IMR-90 (cell line): Measurements from ENCODE around the gene IL34. TPM values are rescaled to one million over a fixed set of nuclear protein-coding genes. Genes with fewer than 3 reads are reported as not detected.
A peak's percentile ranks its signal among the peaks of the same experiment; 100 is the strongest.

Experiments
- ATAC-seq: fragments of 200-7000 bp; cut with Tn5 transposase; 2 replicates; pipeline ENCODE4 v1.9.1; 2020; ENCODE audit warnings: low read depth, mild to moderate bottlenecking, moderate library complexity
- BruUV-seq: library from RNA; stranded (reverse); fragments of 400-500 nt; replicated peaks from 2 replicates; lab custom pipeline; 2021; lab: Mats Ljungman, UMichigan
- CTCF ChIA-PET: fragments of 300-600 bp; formaldehyde crosslinking; extraction: SDS; loops from one replicate; lab custom pipeline; 2021; ENCODE audit warnings: antibody characterized with exemption; lab: Yijun Ruan, JAX
- POLR2A ChIA-PET: fragments of 300-600 bp; sonication (Branson Sonifier 250); formaldehyde crosslinking; loops from one replicate; lab custom pipeline; 2022; ENCODE audit warnings: antibody characterized with exemption; ENCODE audit not compliant: unreplicated experiment; lab: Charles Lee
- DNase-seq: peaks from one replicate; pipeline ENCODE4 v3.0.0; 2013
- H2AFZ ChIP-seq: replicated peaks from 2 replicates; pipeline ENCODE3; 2013; ENCODE audit warnings: low read length, mild to moderate bottlenecking; ENCODE audit not compliant: poor library complexity
- H2AK5ac ChIP-seq: 2 replicates; pipeline ENCODE4 v1.6.1; 2013; ENCODE audit warnings: low read depth, low read length, inconsistent platforms
- H2AK9ac ChIP-seq: replicated peaks from 2 replicates; pipeline ENCODE3; 2013; ENCODE audit warnings: mild to moderate bottlenecking, low read depth, low read length, moderate library complexity; ENCODE audit not compliant: poor library complexity
- H2BK120ac ChIP-seq: 2 replicates; pipeline ENCODE4 v1.6.1; 2013; ENCODE audit warnings: low read depth, low read length, inconsistent platforms
- H2BK15ac ChIP-seq: 3 replicates; pipeline ENCODE4 v1.6.1; 2013; ENCODE audit warnings: low read depth, low read length, inconsistent platforms
- H2BK20ac ChIP-seq: 2 replicates; pipeline ENCODE4 v1.6.1; 2013; ENCODE audit warnings: low read depth, mild to moderate bottlenecking, inconsistent platforms, low read length, moderate library complexity
- H2BK5ac ChIP-seq: 2 replicates; pipeline ENCODE4 v1.6.1; 2013; ENCODE audit warnings: mild to moderate bottlenecking, low read depth, low read length, inconsistent platforms; ENCODE audit not compliant: poor library complexity, severe bottlenecking
- H3K14ac ChIP-seq: replicated peaks from 2 replicates; pipeline ENCODE4 v1.6.1; 2013; ENCODE audit warnings: low read depth, low read length, inconsistent platforms
- H3K18ac ChIP-seq: 2 replicates; pipeline ENCODE4 v1.6.1; 2013; ENCODE audit warnings: low read depth, low read length, control low read depth
- H3K23ac ChIP-seq: 2 replicates; pipeline ENCODE4 v1.6.1; 2013; ENCODE audit warnings: low read depth, low read length, inconsistent platforms
- H3K27ac ChIP-seq: 2 replicates; pipeline ENCODE4 v1.5.1; 2013; ENCODE audit warnings: mild to moderate bottlenecking, control low read depth, low read length; ENCODE audit not compliant: insufficient read depth
- H3K27me3 ChIP-seq: 2 replicates; pipeline ENCODE4 v1.6.1; 2013; ENCODE audit warnings: low read length; ENCODE audit not compliant: control insufficient read depth, insufficient read depth
- H3K36me3 ChIP-seq: 2 replicates; pipeline ENCODE4 v1.6.1; 2013; ENCODE audit warnings: low read length, mixed read lengths; ENCODE audit not compliant: control insufficient read depth, insufficient read depth
- H3K4ac ChIP-seq: 2 replicates; pipeline ENCODE4 v1.6.1; 2013; ENCODE audit warnings: low read depth, low read length, inconsistent platforms
- H3K4me1 ChIP-seq: 2 replicates; pipeline ENCODE4 v1.6.1; 2013; ENCODE audit warnings: low read length, mixed read lengths; ENCODE audit not compliant: control insufficient read depth, insufficient read depth
- H3K4me2 ChIP-seq: 2 replicates; pipeline ENCODE4 v1.6.1; 2013; ENCODE audit warnings: low read depth, mild to moderate bottlenecking, control low read depth, low read length, moderate library complexity
- H3K4me3 ChIP-seq: 2 replicates; pipeline ENCODE4 v1.5.1; 2013; ENCODE audit warnings: low read depth, mild to moderate bottlenecking, control low read depth, low read length, moderate library complexity; ENCODE audit not compliant: insufficient read depth
- H3K56ac ChIP-seq: 2 replicates; pipeline ENCODE4 v1.6.1; 2013; ENCODE audit warnings: low read length, inconsistent platforms; ENCODE audit not compliant: insufficient read depth; ENCODE audit errors: extremely low read depth
- H3K79me1 ChIP-seq, 2 experiments: 2 replicates each; pipeline ENCODE4 v1.6.1; 2013; ENCODE audit warnings: low read length in 2 of 2, inconsistent platforms in 1 of 2, low read depth in 1 of 2
- H3K9ac ChIP-seq: 2 replicates; pipeline ENCODE4 v1.6.1; 2013; ENCODE audit warnings: low read depth, low read length, control low read depth
- H3K9me1 ChIP-seq: 2 replicates; pipeline ENCODE4 v1.6.1; 2013; ENCODE audit warnings: low read length, inconsistent platforms; ENCODE audit not compliant: insufficient read depth
- H3K9me3 ChIP-seq: 2 replicates; pipeline ENCODE4 v1.6.1; 2013; ENCODE audit warnings: low read length; ENCODE audit not compliant: control insufficient read depth, insufficient read depth
- H4K20me1 ChIP-seq: 2 replicates; pipeline ENCODE4 v1.6.1; 2013; ENCODE audit warnings: low read length, inconsistent platforms; ENCODE audit not compliant: insufficient read depth
- H4K5ac ChIP-seq: 2 replicates; pipeline ENCODE4 v1.6.1; 2013; ENCODE audit warnings: mild to moderate bottlenecking, low read depth, low read length, control low read depth
- H4K8ac ChIP-seq, 2 experiments: 2 replicates each; pipeline ENCODE4 v1.6.1; 2013; ENCODE audit warnings: low read depth in 2 of 2, low read length in 2 of 2, control low read depth in 1 of 2, inconsistent platforms in 1 of 2
- H4K91ac ChIP-seq: 2 replicates; pipeline ENCODE4 v1.6.1; 2013; ENCODE audit warnings: low read depth, low read length, inconsistent platforms; ENCODE audit not compliant: insufficient read depth
- BHLHE40 ChIP-seq: fragments of 150-350 bp; IDR thresholded peaks from 2 replicates; pipeline ENCODE4 v1.6.1; 2016; ENCODE audit warnings: mild to moderate bottlenecking, low read depth, low read length
- MAFK ChIP-seq: IDR thresholded peaks from 2 replicates; pipeline ENCODE4 v1.6.1; 2012; ENCODE audit warnings: low read depth, low read length, improper control_type of control experiment
- WGBS, 2 experiments: methylation state at CpG; one replicate each; pipeline versions ENCODE4 v1.1.5 to v1.1.7; 2013; ENCODE audit warnings: missing lambda C conversion rate in 2 of 2; ENCODE audit not compliant: insufficient read length in 1 of 2; ENCODE audit errors: extremely low coverage in 2 of 2; 5-methylcytosine and 5-hydroxymethylcytosine counted together
- dilution Hi-C: fragments of 300-500 bp; cut with HindIII; formaldehyde crosslinking; loops from one replicate; pipeline ENCODE4 v1.14.3; 2018; ENCODE audit warnings: low sequenced_read_pairs; ENCODE audit not compliant: unreplicated experiment
- in situ Hi-C: fragments of 300-500 bp; cut with MboI; formaldehyde crosslinking; loops from 3 replicates; pipeline ENCODE4 v1.14.3; 2019; ENCODE audit warnings: low sequenced_read_pairs, inconsistent platforms, mixed read lengths
- intact Hi-C: fragments of 100-400 bp; cut with micrococcal nuclease; formaldehyde crosslinking; loops from 2 replicates; pipeline ENCODE4 v1.10.0; 2022
- polyA plus RNA-seq, 3 experiments: library from polyadenylated mRNA; depleted of rRNA; stranded (reverse); fragments of >200 nt; gene quantifications; 2 replicates each; pipeline ENCODE4 v1.2.3, GENCODE V29; 2012; ENCODE audit warnings: low replicate concordance in 1 of 3
- total RNA-seq: library from RNA; depleted of rRNA; stranded (reverse); fragments of >200 nt; gene quantifications from 2 replicates; pipeline ENCODE4 v1.2.3, GENCODE V29; 2012

IL34 gene
- total and polyA plus RNA-seq, 2 of the 4 experiments (the other 2 are of a cell fraction) = 1.3 to 2.5 TPM

- Histone ChIP-seq H2AFZ (peak overlapping the region; percentile 9), H3K27ac (no peak overlapping the region)
- dilution Hi-C loops = no loop called here
Measured at GRCh38 chr16:70647441-70648359, 1.3 kb downstream of the IL34 start.

More at GRCh38 chr16:70647441-70648359, 1.3 kb downstream of the IL34 start:
- H3K9ac ChIP-seq = no peak overlapping the region
- H4K20me1 ChIP-seq = no peaks in the 10 kb centered on the region
- peaks cover 3% of the 10 kb centered on the region for H3K4me1 ChIP-seq
- no peak overlapping the region; the same call in 1 of the 2 replicates for H3K4ac ChIP-seq
- no peak overlapping the region for H2BK5ac ChIP-seq
- intact Hi-C loops (no loop called here), in situ Hi-C loops (loop anchor here (5.0 kb wide), 1 partner anchor 275 kb away; no protein-coding TSS in a partner anchor)
- H3K14ac ChIP-seq = no peak overlapping the region
- H3K9me1 ChIP-seq = no peaks in the 10 kb centered on the region; the same call in 1 of the 2 replicates
- H3K36me3 ChIP-seq = no peaks in the 10 kb centered on the region
- ChIA-PET CTCF (no interaction called here), POLR2A (no interaction called here)
- no TSS peak for BruUV-seq
- H2BK120ac ChIP-seq = no peak overlapping the region
- no peak overlapping the region for H4K5ac ChIP-seq
- peak overlapping the region; percentile 69; the same call in 1 of the 2 replicates for H2AK5ac ChIP-seq
- no peak overlapping the region for H4K8ac ChIP-seq
- H3K4me3 ChIP-seq = no peak overlapping the region
- DNase-seq = no peak
- 90% methylated on average over 6 of the region's 15 CpGs; no CpG with 5 or more reads in 1 of the 2 experiments for WGBS, 2 experiments
- no peak overlapping the region for H2AK9ac ChIP-seq
- ATAC-seq = no peak
- TF ChIP-seq MAFK (no peak), BHLHE40 (no peak)
- H2BK15ac ChIP-seq = no peak overlapping the region
- H4K91ac ChIP-seq = no peak overlapping the region
- no peak overlapping the region for H3K56ac ChIP-seq
- no peaks in the 10 kb centered on the region for H3K79me1 ChIP-seq
- no peak overlapping the region for H2BK20ac ChIP-seq
- no peak overlapping the region for H3K4me2 ChIP-seq
- H3K23ac ChIP-seq = no peak overlapping the region; the same call in 1 of the 2 replicates
- H3K18ac ChIP-seq = no peak overlapping the region
- H3K9me3 ChIP-seq = no peaks in the 10 kb centered on the region
- H3K27me3 ChIP-seq = 0 out of 2 replicates have a peak, but pooled peaks cover 4% of the 10 kb centered on the region
